Measurements from ENCODE around the gene TMEM203.

The TMEM203 gene

GRCh38 chr9:137189297-137190295 lies 15.9 kb downstream of the TMEM203 start:
- peaks cover 17% of the 10 kb centered on the region for H3K4me1 ChIP-seq (ENCODE audit: low read length)
- H3K9me2 ChIP-seq (replicated peaks; ENCODE audit: insufficient read depth, low read length) = no peaks in the 10 kb centered on the region
- peak overlapping the region; percentile 94 for H3K27ac ChIP-seq (ENCODE audit: low read length)
- H4K20me1 ChIP-seq (ENCODE audit: insufficient read depth, low read length) = no peaks in the 10 kb centered on the region
- H3F3A ChIP-seq (ENCODE audit: insufficient read depth, low read length) = peaks cover 19% of the 10 kb centered on the region
- H2AFZ ChIP-seq (ENCODE audit: low read length) = peak overlapping the region; percentile 19; the same call in 1 of the 2 replicates
- H3K4me2 ChIP-seq (ENCODE audit: low read depth, low read length) = peak overlapping the region; percentile 93
- peak overlapping the region; percentile 98 for H3K4me3 ChIP-seq (ENCODE audit: low read length)
- H3K27me3 ChIP-seq (replicated peaks; ENCODE audit: insufficient read depth, low read length) = no peaks in the 10 kb centered on the region
- no peak for DNase-seq
- H3K79me2 ChIP-seq (ENCODE audit: low read length) = peaks cover 59% of the 10 kb centered on the region
- no peaks in the 10 kb centered on the region for H3K9me3 ChIP-seq (replicated peaks; ENCODE audit: insufficient read depth, low read length)
- no peaks in the 10 kb centered on the region for H3K36me3 ChIP-seq (replicated peaks; ENCODE audit: insufficient read depth, low read length)
- TF ChIP-seq CTCF (IDR thresholded peaks at IDR 0.05; ENCODE audit: low read length) = no peak
- TF ChIP-seq EZH2phosphoT487 (IDR thresholded peaks at IDR 0.05; ENCODE audit: low read length) = no peak
- TF ChIP-seq EZH2 (optimal IDR thresholded peaks at IDR 0.05; ENCODE audit: low read depth, low read length) = no peak
- peak overlapping the region; percentile 93 for H3K9ac ChIP-seq (ENCODE audit: low read length)

GRCh38 chr9:137188490-137189296 lies 16.8 kb downstream of the TMEM203 start, which contains the start of the genes ANAPC2 and SSNA1:
Gene ANAPC2 (minus strand): TSS chr9:137188560. CDS start chr9:137188532, 28 bp downstream.
Gene SSNA1 (plus strand): TSS chr9:137188676. CDS start chr9:137188727, 51 bp downstream.
- TF ChIP-seq EZH2 (optimal IDR thresholded peaks at IDR 0.05; ENCODE audit: low read depth, low read length) (no peak), CTCF (IDR thresholded peaks at IDR 0.05; ENCODE audit: low read length) (peak; percentile 49), EZH2phosphoT487 (IDR thresholded peaks at IDR 0.05; ENCODE audit: low read length) (no peak)
- Histone ChIP-seq H3K4me3 (ENCODE audit: low read length) (peak within 1 kb of the TSS; percentile 98), H3K79me2 (ENCODE audit: low read length) (peaks cover 59% of the 10 kb centered on the region), H3K27ac (ENCODE audit: low read length) (peak within 1 kb of the TSS; percentile 94), H3K9me2 (replicated peaks; ENCODE audit: insufficient read depth, low read length) (no peaks in the 10 kb centered on the region), H3F3A (ENCODE audit: insufficient read depth, low read length) (peaks cover 19% of the 10 kb centered on the region), H3K4me2 (ENCODE audit: low read depth, low read length) (peak within 1 kb of the TSS; percentile 93), H3K9ac (ENCODE audit: low read length) (peak within 1 kb of the TSS; percentile 93), H2AFZ (ENCODE audit: low read length) (peak within 1 kb of the TSS; percentile 93), H3K9me3 (replicated peaks; ENCODE audit: insufficient read depth, low read length) (no peaks in the 10 kb centered on the region), H3K27me3 (replicated peaks; ENCODE audit: insufficient read depth, low read length) (no peaks in the 10 kb centered on the region), H3K36me3 (replicated peaks; ENCODE audit: insufficient read depth, low read length) (no peaks in the 10 kb centered on the region), H3K4me1 (ENCODE audit: low read length) (peaks cover 17% of the 10 kb centered on the region), H4K20me1 (ENCODE audit: insufficient read depth, low read length) (no peaks in the 10 kb centered on the region)
- DNase-seq = peak; percentile 96

- Histone ChIP-seq H3K36me3 (replicated peaks; ENCODE audit: insufficient read depth, low read length) (no peaks in the 10 kb centered on the region), H2AFZ (ENCODE audit: low read length) (peak overlapping the region; percentile 93), H3K9ac (ENCODE audit: low read length) (peak overlapping the region; percentile 93), H3K27ac (ENCODE audit: low read length) (peak overlapping the region; percentile 94; the same call in 1 of the 2 replicates), H3K4me2 (ENCODE audit: low read depth, low read length) (peak overlapping the region; percentile 91), H3K27me3 (replicated peaks; ENCODE audit: insufficient read depth, low read length) (no peaks in the 10 kb centered on the region), H3K9me3 (replicated peaks; ENCODE audit: insufficient read depth, low read length) (no peaks in the 10 kb centered on the region), H3K4me3 (ENCODE audit: low read length) (peak overlapping the region; percentile 98), H3K4me1 (ENCODE audit: low read length) (peaks cover 17% of the 10 kb centered on the region), H4K20me1 (ENCODE audit: insufficient read depth, low read length) (no peaks in the 10 kb centered on the region), H3F3A (ENCODE audit: insufficient read depth, low read length) (peaks cover 19% of the 10 kb centered on the region), H3K79me2 (ENCODE audit: low read length) (peaks cover 59% of the 10 kb centered on the region), H3K9me2 (replicated peaks; ENCODE audit: insufficient read depth, low read length) (no peaks in the 10 kb centered on the region)
- no peak for DNase-seq
- TF ChIP-seq EZH2 (optimal IDR thresholded peaks at IDR 0.05; ENCODE audit: low read depth, low read length) = no peak
- no peak for TF ChIP-seq EZH2phosphoT487 (IDR thresholded peaks at IDR 0.05; ENCODE audit: low read length)
- TF ChIP-seq CTCF (IDR thresholded peaks at IDR 0.05; ENCODE audit: low read length) = no peak
Observed at GRCh38 chr9:137188086-137188489, 17.4 kb downstream of the TMEM203 start.
